ENCODE results near the gene LYST. TPM values are rescaled to one million over a fixed set of nuclear protein-coding genes. Genes with fewer than 3 reads are reported as not detected.

The LYST gene
- total RNA-seq, 2 experiments from 2014 or later: 77.4 to 87.3 TPM

DNA sequence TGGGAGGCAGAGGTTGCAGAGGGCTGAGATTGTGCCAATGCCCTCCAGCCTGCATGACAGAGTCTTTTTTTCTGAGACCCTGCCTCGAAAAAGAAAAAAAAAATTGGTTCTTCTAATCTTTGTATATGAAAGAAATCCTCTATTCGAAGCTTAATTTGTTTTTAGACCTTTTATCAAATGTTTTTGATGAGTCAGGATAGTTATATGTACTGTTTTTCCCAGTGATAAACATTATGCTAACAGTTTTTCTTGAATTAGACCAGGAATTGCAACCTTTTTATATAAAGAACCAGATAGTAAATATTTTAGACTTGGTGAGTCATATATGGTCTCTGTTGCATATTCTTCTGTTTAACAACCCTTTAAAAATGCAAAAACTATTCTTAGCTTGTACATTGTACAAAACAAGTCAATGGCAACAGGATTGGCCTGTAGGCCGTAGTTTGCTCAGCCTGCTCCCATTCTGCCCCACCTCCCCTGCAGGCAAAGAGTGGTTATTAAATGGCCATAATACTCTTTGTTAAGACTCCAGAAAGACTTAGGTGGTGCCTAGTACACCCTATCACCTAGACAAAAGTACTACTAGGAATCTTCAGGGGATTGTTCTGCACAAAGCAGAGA, 45.2 kb downstream of the LYST start:
- DNase-seq: no peak
- H3K9me3 Mint-ChIP-seq: no peaks in the 10 kb centered on the region
- intact Hi-C loops (cut with micrococcal nuclease): no loop called here
- H3K4me1 Mint-ChIP-seq (ENCODE audit: low read depth): peaks cover 27% of the 10 kb centered on the region
- no peaks in the 10 kb centered on the region for H3K27me3 Mint-ChIP-seq
- ATAC-seq: no peak
- H3K4me3 Mint-ChIP-seq: no peak overlapping the region
- TF ChIP-seq, protein P1, sequence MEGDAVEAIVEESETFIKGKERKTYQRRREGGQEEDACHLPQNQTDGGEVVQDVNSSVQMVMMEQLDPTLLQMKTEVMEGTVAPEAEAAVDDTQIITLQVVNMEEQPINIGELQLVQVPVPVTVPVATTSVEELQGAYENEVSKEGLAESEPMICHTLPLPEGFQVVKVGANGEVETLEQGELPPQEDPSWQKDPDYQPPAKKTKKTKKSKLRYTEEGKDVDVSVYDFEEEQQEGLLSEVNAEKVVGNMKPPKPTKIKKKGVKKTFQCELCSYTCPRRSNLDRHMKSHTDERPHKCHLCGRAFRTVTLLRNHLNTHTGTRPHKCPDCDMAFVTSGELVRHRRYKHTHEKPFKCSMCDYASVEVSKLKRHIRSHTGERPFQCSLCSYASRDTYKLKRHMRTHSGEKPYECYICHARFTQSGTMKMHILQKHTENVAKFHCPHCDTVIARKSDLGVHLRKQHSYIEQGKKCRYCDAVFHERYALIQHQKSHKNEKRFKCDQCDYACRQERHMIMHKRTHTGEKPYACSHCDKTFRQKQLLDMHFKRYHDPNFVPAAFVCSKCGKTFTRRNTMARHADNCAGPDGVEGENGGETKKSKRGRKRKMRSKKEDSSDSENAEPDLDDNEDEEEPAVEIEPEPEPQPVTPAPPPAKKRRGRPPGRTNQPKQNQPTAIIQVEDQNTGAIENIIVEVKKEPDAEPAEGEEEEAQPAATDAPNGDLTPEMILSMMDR (IDR thresholded peaks at IDR 0.05): no peak
- H3K27ac Mint-ChIP-seq: no peak overlapping the region
- ChIA-PET POLR2A (no interaction called here), CTCF (interaction anchor here (1.0 to 2.1 kb wide), 6 partner anchors 9 to 150 kb away, joined by 3 to 9 read pairs (median 4); no protein-coding TSS in a partner anchor)
- peaks cover 20% of the 10 kb centered on the region for H3K36me3 Mint-ChIP-seq (ENCODE audit: low read depth)

DNA sequence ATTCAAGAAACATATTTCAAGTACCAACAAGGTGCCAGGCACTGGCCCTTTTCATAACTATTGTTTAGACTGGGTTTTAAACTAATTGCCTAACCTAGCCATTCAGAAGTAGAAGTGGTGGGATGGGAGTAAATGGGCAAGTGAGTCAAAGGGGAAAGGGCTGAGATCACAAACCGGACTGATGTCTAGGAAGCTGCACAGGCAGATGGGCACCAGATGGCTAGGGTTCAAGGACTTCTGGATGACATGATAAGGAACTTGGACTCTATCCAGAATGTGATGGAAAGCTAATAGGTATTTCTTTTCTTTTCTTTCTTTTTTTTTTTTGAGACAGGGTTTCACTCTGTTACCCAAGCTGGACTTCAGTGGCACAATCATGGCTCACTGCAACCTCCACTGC, 46.6 kb downstream of the LYST start:
- Mint-ChIP-seq H3K4me3 (no peak overlapping the region), H3K27me3 (no peaks in the 10 kb centered on the region), H3K9me3 (no peaks in the 10 kb centered on the region), H3K4me1 (ENCODE audit: low read depth) (peaks cover 21% of the 10 kb centered on the region), H3K36me3 (ENCODE audit: low read depth) (peaks cover 12% of the 10 kb centered on the region), H3K27ac (no peak overlapping the region)
- intact Hi-C loops (cut with micrococcal nuclease): no loop called here
- ATAC-seq (no peak), DNase-seq (no peak)
- ChIA-PET CTCF (interaction anchor here (2.1 kb wide), 1 partner anchor 152 kb away, joined by 9 read pairs; no protein-coding TSS in a partner anchor), POLR2A (no interaction called here)
- TF ChIP-seq, protein P1 (IDR thresholded peaks at IDR 0.05): no peak

DNA sequence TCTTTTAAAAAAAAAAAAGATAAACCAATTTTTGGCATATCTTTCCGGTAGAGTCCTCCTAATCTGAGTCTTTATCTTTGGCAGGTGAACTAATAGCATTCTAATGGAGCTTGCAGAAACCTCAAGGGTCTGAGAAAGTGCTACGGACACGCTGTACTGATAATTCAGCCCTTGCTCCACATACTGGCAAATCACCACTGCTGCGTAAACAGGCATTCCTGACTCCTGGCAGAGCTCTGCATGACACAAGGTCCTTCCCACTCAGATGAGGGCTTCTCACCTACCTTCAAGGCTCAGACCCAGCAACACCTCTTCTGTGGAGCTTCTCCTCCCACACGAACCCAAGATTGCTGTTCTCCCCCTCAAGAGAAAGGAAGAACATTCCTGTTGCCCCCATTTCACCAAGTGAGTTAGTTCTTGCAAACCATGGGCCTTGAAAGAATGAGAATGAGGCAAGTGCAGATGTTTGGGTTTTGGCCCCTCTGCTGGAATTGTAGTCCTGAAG, 48.0 kb downstream of the LYST start:
- H3K4me3 Mint-ChIP-seq: no peak overlapping the region
- no peak overlapping the region for H3K27ac Mint-ChIP-seq
- H3K36me3 Mint-ChIP-seq (ENCODE audit: low read depth): peaks cover 8% of the 10 kb centered on the region
- ATAC-seq (no peak), DNase-seq (no peak)
- POLR2A ChIA-PET: no interaction called here
- intact Hi-C loops (cut with micrococcal nuclease): no loop called here
- H3K27me3 Mint-ChIP-seq: no peaks in the 10 kb centered on the region
- no peaks in the 10 kb centered on the region for H3K9me3 Mint-ChIP-seq
- H3K4me1 Mint-ChIP-seq (ENCODE audit: low read depth): peaks cover 20% of the 10 kb centered on the region
- TF ChIP-seq, protein P1 (IDR thresholded peaks at IDR 0.05): no peak
- CTCF ChIA-PET: interaction anchor here (0.6 kb wide), 1 partner anchor 60 kb away, joined by 3 read pairs; no protein-coding TSS in a partner anchor

DNA sequence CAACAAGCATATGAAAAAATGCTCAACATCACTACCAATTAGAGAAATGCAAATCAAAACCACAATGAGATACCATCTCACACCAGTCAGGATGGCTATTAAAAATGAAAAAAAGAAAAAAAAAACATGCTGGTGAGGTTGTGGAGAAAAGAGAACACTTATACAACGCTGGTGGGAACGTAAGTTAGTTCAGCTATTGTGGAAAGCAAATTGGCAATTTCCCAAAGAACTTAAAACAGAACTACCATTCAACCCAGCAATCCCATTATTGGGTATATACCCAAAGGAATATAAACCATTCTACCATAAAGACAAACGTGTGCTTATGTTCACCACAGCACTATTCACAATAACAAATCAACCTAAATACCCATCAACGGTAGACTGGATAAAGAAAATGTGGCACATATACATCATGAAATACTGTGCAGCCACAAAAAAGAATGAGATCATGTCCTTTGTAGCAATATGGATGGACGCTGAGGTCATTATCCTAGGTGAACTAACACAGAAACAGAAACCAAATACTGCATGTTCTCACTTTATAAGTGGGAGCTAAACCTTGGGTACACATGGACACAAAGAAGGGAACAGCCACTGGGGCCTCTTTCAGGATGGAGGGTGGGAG, 49.5 kb downstream of the LYST start:
- intact Hi-C loops (cut with micrococcal nuclease): no loop called here
- Mint-ChIP-seq H3K4me1 (ENCODE audit: low read depth) (peaks cover 15% of the 10 kb centered on the region), H3K27me3 (no peaks in the 10 kb centered on the region), H3K27ac (no peak overlapping the region), H3K36me3 (ENCODE audit: low read depth) (peaks cover 4% of the 10 kb centered on the region), H3K4me3 (no peak overlapping the region), H3K9me3 (no peaks in the 10 kb centered on the region)
- ATAC-seq: no peak
- DNase-seq: no peak
- ChIA-PET CTCF (no interaction called here), POLR2A (no interaction called here)
- TF ChIP-seq, protein P1 (IDR thresholded peaks at IDR 0.05): no peak
